ENCODE data around the gene CASP2. TPM values are rescaled to one million over a fixed set of nuclear protein-coding genes. Genes with fewer than 3 reads are reported as not detected.

CASP2 gene
- total RNA-seq, 3 donors from 2014 or later: 11.7 to 24.9 (median 22.8) TPM

- no peak for DNase-seq (ENCODE audit: low spot score in 2 of 2)
- Histone ChIP-seq H3K4me1 (peaks cover 0 to 4% of the 10 kb centered on the region in 2 donors), H3K4me3 (no peak overlapping the region), H3K36me3 (no peaks in the 10 kb centered on the region), H3K27me3 (no peaks in the 10 kb centered on the region), H3K27ac (no peak overlapping the region), H3K9me3 (no peaks in the 10 kb centered on the region)
- TF ChIP-seq CTCF (IDR thresholded peaks at IDR 0.05): no peak
- TF ChIP-seq POLR2AphosphoS5 (IDR thresholded peaks at IDR 0.05): no peak
- no peak for TF ChIP-seq POLR2A (IDR thresholded peaks at IDR 0.05)
- intact Hi-C loops (cut with DNase I; ENCODE audit: low total_unique reads): no loop called here
Observed at GRCh38 chr7:143325240-143325639, 37.1 kb downstream of the CASP2 start.

- no peak for DNase-seq (ENCODE audit: low spot score in 2 of 2)
- Histone ChIP-seq H3K36me3 (no peaks in the 10 kb centered on the region), H3K27me3 (no peaks in the 10 kb centered on the region), H3K27ac (no peak overlapping the region), H3K4me1 (peaks cover 0 to 3% of the 10 kb centered on the region in 2 donors), H3K9me3 (no peaks in the 10 kb centered on the region), H3K4me3 (no peak overlapping the region)
- intact Hi-C loops (cut with DNase I; ENCODE audit: low total_unique reads): no loop called here
- TF ChIP-seq POLR2AphosphoS5 (IDR thresholded peaks at IDR 0.05): no peak
- TF ChIP-seq POLR2A (IDR thresholded peaks at IDR 0.05): no peak
- TF ChIP-seq CTCF (IDR thresholded peaks at IDR 0.05): no peak
Observed at GRCh38 chr7:143327903-143328302, 39.8 kb downstream of the CASP2 start.

GRCh38 chr7:143329471-143330170, 41.5 kb downstream of the CASP2 start:
- TF ChIP-seq CTCF (IDR thresholded peaks at IDR 0.05): no peak
- TF ChIP-seq POLR2AphosphoS5 (IDR thresholded peaks at IDR 0.05): no peak
- no peak for TF ChIP-seq POLR2A (IDR thresholded peaks at IDR 0.05)
- H3K4me3 ChIP-seq: no peak overlapping the region
- no peaks in the 10 kb centered on the region for H3K9me3 ChIP-seq
- H3K27ac ChIP-seq: no peak overlapping the region
- no peaks in the 10 kb centered on the region for H3K4me1 ChIP-seq
- intact Hi-C loops (cut with DNase I; ENCODE audit: low total_unique reads): no loop called here
- H3K27me3 ChIP-seq: no peaks in the 10 kb centered on the region
- H3K36me3 ChIP-seq: no peaks in the 10 kb centered on the region
- DNase-seq (ENCODE audit: low spot score in 2 of 2): no peak

- H3K9me3 ChIP-seq: no peaks in the 10 kb centered on the region
- no peaks in the 10 kb centered on the region for H3K36me3 ChIP-seq
- DNase-seq (ENCODE audit: low spot score in 2 of 2): no peak
- H3K27ac ChIP-seq: peak overlapping the region in 1 of 2 donors; percentile 43
- H3K27me3 ChIP-seq: no peaks in the 10 kb centered on the region
- no peak for TF ChIP-seq CTCF (IDR thresholded peaks at IDR 0.05)
- TF ChIP-seq POLR2AphosphoS5 (IDR thresholded peaks at IDR 0.05): no peak
- TF ChIP-seq POLR2A (IDR thresholded peaks at IDR 0.05): no peak
- H3K4me1 ChIP-seq: no peaks in the 10 kb centered on the region
- intact Hi-C loops (cut with DNase I; ENCODE audit: low total_unique reads): no loop called here
- no peak overlapping the region for H3K4me3 ChIP-seq
Observed at GRCh38 chr7:143331179-143331801, 43.1 kb downstream of the CASP2 start.

GRCh38 chr7:143334244-143334643, 46.1 kb downstream of the CASP2 start:
- intact Hi-C loops (cut with DNase I; ENCODE audit: low total_unique reads): no loop called here
- no peaks in the 10 kb centered on the region for H3K4me1 ChIP-seq
- no peak for DNase-seq (ENCODE audit: low spot score in 2 of 2)

More at GRCh38 chr7:143334244-143334643, 46.1 kb downstream of the CASP2 start:
- no peak for TF ChIP-seq CTCF (IDR thresholded peaks at IDR 0.05)
- no peak for TF ChIP-seq POLR2AphosphoS5 (IDR thresholded peaks at IDR 0.05)
- TF ChIP-seq POLR2A (IDR thresholded peaks at IDR 0.05): no peak
- H3K36me3 ChIP-seq: no peaks in the 10 kb centered on the region
- no peak overlapping the region for H3K4me3 ChIP-seq
- H3K27ac ChIP-seq: no peak overlapping the region
- H3K27me3 ChIP-seq: no peaks in the 10 kb centered on the region
- no peaks in the 10 kb centered on the region for H3K9me3 ChIP-seq

All from breast epithelium (tissue), 4 donors.